Brain microvascular endothelial cell (primary cell): ENCODE measurements around the gene TNFRSF13B.
"Not testable (repeated sequence)": the region's sequence is repeated elsewhere in the genome, so short reads cannot be mapped to it uniquely, and the experiment has no call there.

Experiments used
- DNase-seq: peaks from one replicate; pipeline ENCODE4 v3.0.0-alpha.2; 2020
- H3K27ac ChIP-seq: fragments of 250-450 bp; sonication (Bioruptor Pico); 2 replicates; pipeline ENCODE4 v1.5.1; 2020; ENCODE audit warnings: mild to moderate bottlenecking, moderate library complexity
- H3K27me3 ChIP-seq: fragments of 250-450 bp; sonication (Bioruptor Pico); replicated peaks from 2 replicates; pipeline ENCODE4 v1.5.1; 2020; ENCODE audit warnings: mild to moderate bottlenecking
- H3K36me3 ChIP-seq: fragments of 250-450 bp; sonication (Bioruptor Pico); replicated peaks from 2 replicates; pipeline ENCODE4 v1.5.1; 2020; ENCODE audit warnings: mild to moderate bottlenecking
- H3K4me3 ChIP-seq: 2 replicates; pipeline ENCODE4 v1.5.1; 2011; ENCODE audit warnings: low read depth, mild to moderate bottlenecking, control low read depth, low read length, moderate library complexity
- in situ Hi-C: cut with HindIII; loops from 2 replicates; pipeline ENCODE4 v1.10.0; 2017; ENCODE audit warnings: low sequenced_read_pairs, low pct_ligation_motif_present
- TF ChIP-seq, protein P1 (sequence below): IDR thresholded peaks from 2 replicates; pipeline ENCODE4 v1.5.1; 2011; ENCODE audit warnings: low read depth, mild to moderate bottlenecking, moderate library complexity, low read length, control low read depth, inconsistent platforms; ENCODE audit errors: missing control alignments

The TNFRSF13B gene

DNA sequence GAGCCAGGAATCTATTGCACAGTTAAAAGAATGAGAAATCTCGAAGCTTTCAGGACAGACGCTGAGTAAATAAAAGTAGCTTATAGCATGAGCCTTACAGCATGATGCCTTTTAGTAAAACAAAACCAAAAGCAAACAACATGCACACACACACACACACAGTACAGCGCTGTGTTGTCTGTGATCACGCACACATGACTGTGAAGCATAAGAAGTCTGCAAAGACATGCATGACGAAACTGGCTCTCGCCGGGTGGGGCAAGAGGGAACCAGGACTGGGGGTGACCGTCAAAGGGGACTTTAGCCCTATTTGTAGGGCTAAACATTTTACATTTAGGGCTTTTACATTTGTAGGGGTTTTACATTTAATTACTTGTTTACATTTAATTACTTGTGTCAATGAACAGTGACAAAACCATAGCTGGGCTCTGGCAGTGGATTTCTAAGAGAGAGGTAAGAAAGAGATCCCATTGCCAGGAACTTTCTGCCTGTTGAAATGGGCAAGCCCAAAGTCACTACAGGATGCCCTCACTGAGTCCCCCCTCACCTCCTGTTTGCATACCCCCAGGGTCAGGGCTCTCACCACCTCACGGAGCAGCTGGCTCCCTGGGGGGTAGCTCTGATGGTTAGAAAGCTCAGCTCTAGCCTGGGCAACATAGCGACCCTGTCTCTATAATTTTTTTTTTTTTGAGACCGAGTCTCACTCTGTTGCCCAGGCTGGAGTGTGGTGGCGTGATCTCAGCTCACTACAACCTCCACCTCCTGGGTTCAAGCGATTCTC lies 2.0 kb upstream of the TNFRSF13B start:
- TF ChIP-seq, protein P1, sequence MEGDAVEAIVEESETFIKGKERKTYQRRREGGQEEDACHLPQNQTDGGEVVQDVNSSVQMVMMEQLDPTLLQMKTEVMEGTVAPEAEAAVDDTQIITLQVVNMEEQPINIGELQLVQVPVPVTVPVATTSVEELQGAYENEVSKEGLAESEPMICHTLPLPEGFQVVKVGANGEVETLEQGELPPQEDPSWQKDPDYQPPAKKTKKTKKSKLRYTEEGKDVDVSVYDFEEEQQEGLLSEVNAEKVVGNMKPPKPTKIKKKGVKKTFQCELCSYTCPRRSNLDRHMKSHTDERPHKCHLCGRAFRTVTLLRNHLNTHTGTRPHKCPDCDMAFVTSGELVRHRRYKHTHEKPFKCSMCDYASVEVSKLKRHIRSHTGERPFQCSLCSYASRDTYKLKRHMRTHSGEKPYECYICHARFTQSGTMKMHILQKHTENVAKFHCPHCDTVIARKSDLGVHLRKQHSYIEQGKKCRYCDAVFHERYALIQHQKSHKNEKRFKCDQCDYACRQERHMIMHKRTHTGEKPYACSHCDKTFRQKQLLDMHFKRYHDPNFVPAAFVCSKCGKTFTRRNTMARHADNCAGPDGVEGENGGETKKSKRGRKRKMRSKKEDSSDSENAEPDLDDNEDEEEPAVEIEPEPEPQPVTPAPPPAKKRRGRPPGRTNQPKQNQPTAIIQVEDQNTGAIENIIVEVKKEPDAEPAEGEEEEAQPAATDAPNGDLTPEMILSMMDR: no peak
- no peaks in the 10 kb centered on the region for H3K27me3 ChIP-seq
- no peaks in the 10 kb centered on the region for H3K36me3 ChIP-seq
- H3K27ac ChIP-seq: no peak overlapping the region
- no peak overlapping the region for H3K4me3 ChIP-seq
- no peak for DNase-seq
- in situ Hi-C loops: no loop called here

DNA sequence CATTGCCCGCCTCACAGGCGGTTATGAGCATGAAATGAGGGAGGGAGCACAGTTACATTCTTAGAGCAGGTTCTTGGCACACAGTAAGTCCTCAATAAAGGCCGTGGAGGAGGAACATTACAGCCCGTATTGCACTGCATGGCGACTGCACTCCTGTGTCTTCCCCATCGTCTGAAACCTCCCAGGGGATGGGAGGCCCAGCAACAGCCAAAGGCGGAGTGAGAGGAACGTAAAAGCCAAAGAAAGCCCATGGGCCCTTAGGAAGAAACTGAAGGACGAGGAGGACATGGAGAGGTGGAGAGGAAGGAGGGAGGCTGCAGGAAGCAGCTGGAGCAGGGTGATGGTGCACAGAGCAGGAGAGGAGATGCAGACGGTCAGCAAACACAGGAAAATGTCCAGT lies 1.1 kb upstream of the TNFRSF13B start:
- in situ Hi-C loops, H3K27ac ChIP-seq, DNase-seq: not testable (repeated sequence)

DNA sequence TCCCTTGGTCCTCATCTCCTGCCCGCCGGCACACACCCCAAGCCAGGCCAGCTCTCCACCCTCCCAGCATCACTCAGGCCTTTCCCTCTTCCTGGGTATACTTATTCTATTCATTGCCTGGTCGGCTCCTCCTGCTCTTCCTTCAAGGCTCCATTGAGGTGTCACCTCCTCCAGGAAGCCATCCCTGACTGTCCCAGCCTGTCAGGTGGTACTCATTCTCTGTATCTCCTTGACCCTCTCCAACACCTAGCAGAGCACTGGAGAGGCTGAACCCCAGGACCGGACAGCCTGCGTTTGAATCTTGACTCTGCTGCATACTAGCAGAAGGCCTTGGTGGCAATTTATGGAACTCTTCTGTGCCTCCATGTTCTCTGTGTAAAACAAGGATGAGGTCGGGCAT lies 428 bp upstream of the TNFRSF13B start:
- DNase-seq: no peak
- no peak overlapping the region for H3K4me3 ChIP-seq
- TF ChIP-seq, protein P1: no peak
- H3K27me3 ChIP-seq: peaks cover 1% of the 10 kb centered on the region
- H3K27ac ChIP-seq: no peak overlapping the region
- H3K36me3 ChIP-seq: no peaks in the 10 kb centered on the region
- in situ Hi-C loops: no loop called here

More for the DNA sequence above, 1.1 kb upstream of the TNFRSF13B start:
- not testable (repeated sequence) for H3K27me3 ChIP-seq, H3K36me3 ChIP-seq, H3K4me3 ChIP-seq

DNA sequence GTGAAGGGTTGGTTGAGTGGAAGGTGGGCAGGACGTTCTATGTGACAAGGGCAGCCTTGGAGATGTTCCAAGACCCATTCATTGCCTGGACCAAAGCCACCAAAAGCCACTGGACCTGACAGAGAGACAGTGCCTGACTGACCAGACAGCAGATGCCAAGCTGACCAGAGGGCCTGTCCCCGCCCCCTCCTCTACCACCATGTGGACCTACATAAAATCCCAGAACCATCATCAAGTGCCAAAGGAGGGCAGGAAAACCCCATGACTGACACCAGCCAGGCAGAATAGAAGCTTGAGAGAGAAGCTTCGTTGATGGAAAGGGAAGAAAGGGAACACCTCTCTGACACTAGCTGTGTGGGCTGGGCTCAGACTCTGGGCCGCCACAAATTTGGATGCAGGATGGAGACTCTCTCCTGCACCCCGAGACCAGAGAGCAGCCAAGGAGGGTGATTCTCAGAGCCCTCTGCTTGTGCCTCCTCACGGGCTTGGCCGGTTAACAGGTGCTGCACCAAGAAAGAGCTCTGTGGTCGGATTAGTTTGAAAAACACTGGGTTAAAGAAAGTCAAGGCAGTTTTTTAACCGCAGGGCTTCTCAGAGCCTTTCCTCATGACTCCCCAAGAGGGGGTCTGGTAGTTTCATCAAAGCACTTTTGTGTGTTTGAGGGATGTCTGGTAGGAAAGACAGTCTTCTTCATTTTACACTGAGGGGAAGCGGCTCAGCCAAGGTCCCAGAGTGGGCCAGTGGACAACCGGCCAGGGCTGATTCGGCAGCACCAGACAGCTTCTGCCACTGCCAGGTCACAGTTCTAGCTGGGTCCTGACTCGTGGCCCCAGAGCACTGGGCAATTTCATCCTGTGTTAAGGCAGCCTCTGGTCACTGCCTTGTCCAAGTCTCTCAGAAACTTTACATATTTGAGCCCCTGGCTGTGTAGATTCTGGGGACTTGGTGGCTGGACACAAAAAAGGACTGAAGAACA lies 1.7 kb downstream of the TNFRSF13B start:
- in situ Hi-C loops: no loop called here
- no peak for DNase-seq
- Histone ChIP-seq H3K4me3 (no peak overlapping the region), H3K36me3 (no peaks in the 10 kb centered on the region), H3K27ac (no peak overlapping the region), H3K27me3 (peaks cover 1% of the 10 kb centered on the region)
- TF ChIP-seq, protein P1: no peak

DNA sequence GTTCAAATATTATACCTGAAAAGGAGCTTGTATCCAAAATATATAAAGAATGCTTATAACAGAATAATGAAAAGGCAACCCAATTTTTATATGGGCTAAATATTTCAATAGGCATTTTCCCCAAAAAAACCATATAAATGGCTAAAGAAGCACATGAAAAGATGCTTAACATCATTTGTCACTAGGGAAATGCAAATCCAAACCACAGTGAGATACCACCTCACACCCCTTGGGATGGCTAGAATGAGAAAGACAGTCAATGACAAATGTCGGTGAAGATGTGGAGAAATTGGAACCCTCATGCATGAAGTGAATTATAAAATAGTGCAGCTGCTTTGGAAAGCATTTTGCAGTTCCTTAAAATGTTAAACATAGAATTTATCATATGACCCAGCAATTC lies 3.1 kb downstream of the TNFRSF13B start:
- no peak for DNase-seq
- no peaks in the 10 kb centered on the region for H3K36me3 ChIP-seq
- H3K4me3 ChIP-seq: no peak overlapping the region
- TF ChIP-seq, protein P1: no peak
- peaks cover 1% of the 10 kb centered on the region for H3K27me3 ChIP-seq
- no peak overlapping the region for H3K27ac ChIP-seq
- in situ Hi-C loops: no loop called here

DNA sequence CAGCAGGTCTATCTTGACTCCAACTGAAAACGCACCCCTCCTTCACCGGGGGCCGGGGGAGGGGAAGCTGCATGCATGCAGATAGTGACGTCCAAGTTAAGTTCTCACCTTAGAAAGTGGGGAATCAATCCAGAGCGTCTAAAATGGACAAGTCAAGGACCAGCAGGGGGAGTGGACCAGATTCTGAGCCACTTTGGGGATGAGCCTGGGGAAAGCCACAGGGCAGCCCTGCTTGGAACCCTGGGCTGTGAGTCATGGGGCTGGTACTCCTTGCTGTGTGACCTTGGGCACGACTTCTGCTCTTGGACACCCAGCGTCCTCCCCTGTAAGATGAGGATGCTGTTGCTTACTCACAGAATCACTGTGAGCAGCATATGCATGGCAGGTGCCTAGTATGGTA lies 9.1 kb downstream of the TNFRSF13B start:
- Histone ChIP-seq H3K4me3 (no peak overlapping the region), H3K27me3 (no peaks in the 10 kb centered on the region), H3K36me3 (no peaks in the 10 kb centered on the region), H3K27ac (no peak overlapping the region)
- TF ChIP-seq, protein P1: peak; percentile 34
- in situ Hi-C loops: no loop called here
- no peak for DNase-seq
